Adrenal gland (tissue), 5 donors: ENCODE measurements around the gene C20orf144.

Source experiments
- CTCF ChIP-seq, 6 experiments: fragments of 450-650 bp in 4 of 6; fragments of 200-600 bp in 2 of 6; sonication (generic) in 1 of 6; IDR thresholded peaks; 1 replicate in 5 of 6; 2 replicates in 1 of 6; pipeline versions ENCODE4 v1.5.1 to v1.8.0; 2016 to 2021; ENCODE audit warnings: antibody characterized with exemption in 6 of 6, mild to moderate bottlenecking in 2 of 6, moderate library complexity in 1 of 6
- POLR2A ChIP-seq, 2 donors: fragments of 450-650 bp; IDR thresholded peaks; one replicate each; pipeline ENCODE4 v1.6.1; 2017; ENCODE audit warnings: antibody characterized with exemption in 2 of 2, mild to moderate bottlenecking in 2 of 2, moderate library complexity in 1 of 2
- donor health status: DM: no; HTN: no; CAD: no.

GRCh38 chr20:33689973-33690372 is 27.8 kb downstream of the C20orf144 start:
- no peak for TF ChIP-seq CTCF (IDR thresholded peaks at IDR 0.05)
- no peak for TF ChIP-seq POLR2A (IDR thresholded peaks at IDR 0.05)
